GM21360 (cell line): ENCODE data around the gene MYB.
"Not testable (repeated sequence)": the region's sequence is repeated elsewhere in the genome, so short reads cannot be mapped to it uniquely, and the experiment has no call there.

Experiments
- ATAC-seq: cut with Tn5 transposase; IDR thresholded peaks from one replicate; pipeline ENCODE4 v1.9.1; 2021; ENCODE audit warnings: mild to moderate bottlenecking, moderate library complexity; ENCODE audit not compliant: unreplicated experiment

The MYB gene

DNA sequence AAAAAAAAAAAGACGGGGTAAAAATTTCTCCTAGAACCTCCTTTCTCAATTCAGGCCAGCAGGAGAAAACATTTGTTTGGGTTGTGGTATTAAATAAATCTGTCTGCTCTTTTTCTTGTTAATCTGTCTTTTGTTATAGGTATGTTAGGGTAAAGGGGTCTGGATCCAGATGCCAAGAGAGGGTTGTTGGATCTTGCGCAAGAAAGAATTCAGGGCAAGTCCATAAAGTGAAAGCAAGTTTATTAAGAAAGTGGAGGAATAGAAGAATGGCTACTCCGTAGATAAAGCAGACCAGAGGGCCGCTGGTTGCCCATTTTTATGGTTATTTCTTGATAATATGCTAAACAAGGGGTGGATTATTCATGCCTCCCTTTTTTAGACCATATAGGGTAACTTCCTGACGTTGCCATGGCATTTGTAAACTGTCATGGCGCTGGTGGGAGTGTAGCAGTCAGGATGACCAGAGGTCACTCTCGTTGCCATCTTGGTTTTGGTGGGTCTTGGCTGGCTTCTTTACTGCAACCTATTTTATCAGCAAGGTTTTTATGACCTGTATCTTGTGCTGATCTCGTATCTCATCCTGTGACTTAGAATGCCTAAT is 65.4 kb downstream of the MYB start:
- ATAC-seq = not testable (repeated sequence)

DNA sequence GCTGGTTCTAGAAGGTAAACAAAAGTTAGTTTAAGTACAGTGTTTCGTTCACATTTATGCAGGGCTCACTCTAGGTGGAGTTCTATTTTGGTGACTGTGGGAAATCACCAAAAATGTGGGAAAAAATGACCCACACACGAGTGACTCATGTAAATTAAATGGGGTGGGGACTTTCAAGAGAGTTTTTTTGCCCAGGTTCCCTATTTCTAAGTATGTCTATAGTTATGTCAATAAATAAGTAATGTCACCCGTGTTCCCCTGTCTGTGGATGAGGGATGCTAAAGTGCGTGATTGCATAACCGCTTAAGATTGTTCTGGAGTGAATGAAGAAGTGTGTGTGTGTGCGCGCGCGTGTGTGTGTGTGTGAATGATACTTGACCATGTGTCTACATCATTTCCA is 69.1 kb downstream of the MYB start:
- no peak for ATAC-seq

DNA sequence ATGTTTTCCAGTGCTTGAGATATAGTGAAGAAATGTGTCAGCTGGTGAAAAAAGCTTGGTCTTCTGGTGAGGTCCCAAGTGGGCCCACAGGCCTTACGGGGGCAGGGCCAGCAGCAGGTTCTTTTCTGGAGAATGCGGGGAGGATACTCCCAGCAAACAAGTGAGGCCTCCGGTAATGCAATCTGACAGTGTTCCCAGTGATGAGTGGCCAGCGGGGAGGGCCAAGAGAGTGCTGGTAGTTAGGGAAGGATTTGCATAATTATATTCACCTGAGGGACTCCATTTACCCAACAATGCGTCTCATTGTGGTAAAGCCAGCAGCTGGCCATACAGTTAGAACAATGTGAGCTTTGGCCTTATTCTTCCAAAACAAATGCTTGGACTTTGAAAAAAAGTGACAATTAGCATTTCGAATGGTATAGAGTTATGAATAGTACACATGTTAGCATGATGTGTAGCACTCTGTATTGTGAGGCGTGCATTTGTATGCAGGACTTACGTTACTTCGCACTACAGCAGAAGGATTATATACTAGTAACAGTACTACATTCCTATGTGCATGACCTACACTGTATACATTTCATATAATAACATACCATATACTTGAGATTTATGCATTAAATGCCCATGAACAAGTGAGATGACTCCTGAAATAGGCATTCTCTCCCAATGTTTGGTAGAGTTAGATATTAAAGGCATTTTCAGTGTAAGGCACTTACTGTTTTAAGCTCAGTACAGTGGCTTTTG is 69.8 kb downstream of the MYB start:
- no peak for ATAC-seq

DNA sequence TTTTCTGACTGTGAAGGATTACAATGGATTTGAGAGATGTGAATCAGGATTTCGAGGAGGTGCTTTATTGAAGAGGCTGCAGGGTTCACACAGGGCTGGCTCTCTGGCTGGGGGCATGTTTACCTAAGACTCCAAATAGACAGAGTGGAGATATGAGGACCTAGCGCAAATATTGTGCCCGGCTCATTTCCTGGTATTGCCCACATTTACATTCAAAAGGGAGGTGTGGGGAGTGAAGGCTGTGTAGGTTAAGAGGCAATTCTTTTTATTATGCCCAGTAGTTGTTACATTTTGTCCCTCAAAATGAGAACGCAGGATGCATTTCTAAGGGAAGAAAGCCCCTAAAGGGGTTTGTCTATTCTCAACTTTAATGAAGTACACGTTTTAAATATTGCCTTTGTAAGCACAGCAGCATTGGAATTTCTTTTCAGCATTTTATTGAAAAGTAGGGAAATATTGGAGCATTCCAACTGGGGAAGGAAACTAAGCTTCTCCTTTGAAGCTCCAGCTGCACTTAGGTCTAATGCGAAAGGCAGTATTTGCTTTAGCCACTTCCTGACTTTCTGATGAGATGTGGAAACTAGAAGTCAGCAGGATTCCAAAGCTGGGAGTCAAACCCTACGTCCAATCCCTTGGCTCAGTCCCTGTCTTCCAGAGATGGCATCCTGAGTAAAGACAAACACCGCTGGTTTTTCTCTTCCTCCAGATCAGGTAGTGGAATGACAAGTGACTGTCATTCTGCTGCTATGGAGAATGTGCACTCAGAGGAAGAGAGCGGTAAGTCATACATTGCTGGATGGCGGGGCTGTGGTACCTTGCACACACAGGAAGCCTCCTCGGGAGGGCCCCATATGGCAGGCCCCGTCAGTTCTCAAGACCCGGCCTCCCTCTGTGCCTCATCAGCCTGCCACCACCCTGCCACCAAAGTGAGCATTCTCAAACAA is 70.7 kb downstream of the MYB start:
- ATAC-seq = no peak

DNA sequence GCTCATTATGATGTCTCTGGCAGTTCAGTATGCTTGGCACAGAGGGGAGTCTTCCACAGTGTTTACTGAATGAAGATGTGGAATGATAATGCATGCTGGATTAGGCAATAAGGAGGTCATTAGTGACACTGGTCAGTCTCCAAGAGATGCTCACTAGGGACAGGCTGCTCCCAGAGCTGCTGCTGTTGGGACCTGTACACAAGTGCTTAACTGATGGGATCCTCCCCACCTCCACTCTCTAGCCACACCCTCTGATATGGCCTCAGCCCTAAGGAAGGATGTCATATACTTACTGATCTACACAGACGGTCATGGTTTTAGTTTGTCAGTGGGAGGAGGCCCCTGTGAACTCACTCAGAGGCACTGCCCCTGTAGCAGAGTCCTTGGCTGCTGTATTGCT is 73.4 kb downstream of the MYB start:
- no peak for ATAC-seq

DNA sequence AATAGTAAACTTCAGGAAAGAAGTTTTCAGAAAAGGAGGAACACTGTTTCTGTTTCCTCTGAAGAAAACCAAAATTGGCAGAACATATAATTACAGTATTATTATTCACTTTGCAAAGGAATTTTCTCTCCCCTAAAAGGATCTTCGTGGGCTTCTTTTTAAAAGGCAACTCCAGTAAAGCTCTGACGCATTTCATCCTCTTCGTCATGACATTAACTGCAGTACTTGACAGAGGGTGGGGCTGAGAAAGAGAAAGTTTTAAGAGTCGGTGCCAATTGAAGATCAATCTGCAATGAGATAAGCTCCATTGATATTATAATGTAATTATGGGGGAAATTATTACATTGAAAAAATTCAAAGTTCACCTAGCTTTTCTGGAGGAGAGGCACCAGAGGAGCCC is 75.8 kb downstream of the MYB start:
- ATAC-seq = no peak

DNA sequence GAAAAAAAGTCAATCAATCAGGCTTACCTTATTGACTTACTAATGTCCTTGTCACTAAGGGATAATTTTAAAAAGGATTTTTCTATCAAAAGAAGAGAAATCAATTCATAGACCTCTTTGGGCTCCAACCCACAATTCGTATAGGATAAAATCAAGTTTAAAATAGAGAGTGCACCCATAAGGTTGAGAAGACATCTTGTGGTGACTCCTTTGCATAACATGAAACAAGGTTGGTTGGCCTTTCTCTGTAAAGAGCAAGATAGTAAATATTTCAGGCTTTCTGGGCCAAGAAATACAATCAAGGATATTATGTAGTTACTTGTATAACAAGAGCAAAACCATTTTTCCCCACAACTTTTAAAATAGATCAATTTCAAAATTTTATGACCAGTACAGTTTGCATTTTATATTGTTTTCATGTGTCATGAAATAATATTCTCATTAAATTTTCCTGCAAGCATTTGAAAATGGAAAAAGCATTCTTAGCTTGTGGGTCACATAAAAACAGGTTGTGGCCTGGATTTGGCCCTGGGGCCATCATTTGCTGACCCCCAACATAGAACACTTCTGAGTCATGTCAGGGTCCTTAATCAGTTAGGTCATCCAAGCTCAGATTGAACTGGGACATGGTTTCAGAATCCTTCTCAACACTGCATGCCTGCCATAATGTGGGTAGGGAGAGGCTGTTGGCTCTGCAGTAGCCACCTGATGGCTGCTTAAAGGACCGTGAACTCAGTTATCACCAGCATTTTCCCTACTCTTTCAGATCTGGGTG is 76.7 kb downstream of the MYB start:
- ATAC-seq = no peak

DNA sequence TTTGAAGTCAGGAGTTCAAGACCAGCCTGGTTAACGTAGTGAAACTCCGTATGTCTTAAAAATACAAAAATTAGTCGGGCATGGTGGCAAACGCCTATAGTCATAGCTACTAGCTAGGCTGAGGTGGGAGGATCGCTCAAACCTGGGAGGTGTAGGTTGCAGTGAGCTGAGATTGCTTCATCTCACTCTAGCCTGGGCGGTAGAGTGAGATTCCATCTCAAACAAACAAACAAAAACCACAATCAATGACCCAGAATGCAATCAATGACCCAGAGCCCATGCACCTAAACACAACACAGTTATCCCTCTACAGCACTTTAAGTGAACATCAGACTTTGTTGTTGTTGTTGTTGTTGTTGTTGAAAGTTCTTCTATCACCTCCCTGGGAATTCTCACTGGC is 77.9 kb downstream of the MYB start:
- no peak for ATAC-seq

DNA sequence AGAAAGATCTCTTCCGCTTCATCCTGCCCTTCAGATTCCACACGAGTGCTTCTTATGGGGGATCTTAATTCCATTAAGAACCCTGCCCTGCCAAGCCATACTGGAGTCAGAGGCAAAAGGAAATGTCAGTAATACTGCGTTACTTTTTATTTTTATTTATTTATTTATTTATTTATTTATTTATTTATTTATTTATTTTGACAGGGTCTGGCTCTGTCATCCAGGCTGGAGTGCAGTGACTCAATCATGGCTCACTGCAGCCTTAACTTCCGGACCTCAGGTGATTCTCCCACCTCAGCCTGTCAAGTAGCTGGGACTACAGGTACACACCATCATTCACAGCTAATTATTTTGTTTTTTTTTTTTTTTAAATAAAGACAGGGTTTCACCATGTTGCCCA is 79.5 kb downstream of the MYB start:
- ATAC-seq = no peak

DNA sequence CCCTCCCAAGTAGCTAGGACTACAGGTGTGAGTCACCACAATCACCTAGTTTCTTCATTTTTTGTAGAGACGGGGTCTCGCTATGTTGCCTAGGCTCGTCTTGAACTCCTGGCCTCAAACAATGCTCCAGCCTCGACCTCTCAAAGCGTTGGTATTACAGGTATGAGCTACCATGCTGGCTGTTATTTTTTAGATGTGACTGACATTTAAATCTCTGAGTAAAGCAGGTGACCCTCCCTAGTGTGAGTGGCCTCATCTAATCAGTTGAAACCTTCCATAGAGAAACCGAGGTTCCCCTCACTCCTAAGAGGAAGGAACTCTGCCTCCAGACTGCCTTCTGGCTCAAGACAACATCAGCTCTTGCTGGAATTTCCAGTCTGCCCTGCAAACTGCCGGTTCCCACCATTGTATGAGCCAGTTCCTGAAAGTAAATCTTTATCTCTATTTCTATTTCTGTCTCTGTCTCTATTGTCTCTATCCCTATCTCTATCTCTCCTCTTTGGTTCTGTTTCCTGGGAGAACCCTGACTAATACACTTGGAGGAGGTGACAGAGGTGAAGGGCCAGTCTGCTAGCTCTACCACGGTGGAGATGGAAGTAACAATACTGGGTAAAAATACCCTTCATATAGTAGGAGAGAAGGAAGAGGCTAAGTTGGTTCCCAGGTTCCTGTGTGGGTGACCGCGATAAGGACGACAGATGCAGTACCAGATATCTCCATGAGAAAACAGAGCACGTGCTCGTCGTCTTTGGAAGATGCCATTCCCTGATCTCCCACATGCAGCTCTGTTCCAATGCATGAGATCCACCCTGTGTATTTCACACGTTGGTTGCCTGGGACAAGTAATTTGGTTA is 81.0 kb downstream of the MYB start:
- ATAC-seq = no peak

DNA sequence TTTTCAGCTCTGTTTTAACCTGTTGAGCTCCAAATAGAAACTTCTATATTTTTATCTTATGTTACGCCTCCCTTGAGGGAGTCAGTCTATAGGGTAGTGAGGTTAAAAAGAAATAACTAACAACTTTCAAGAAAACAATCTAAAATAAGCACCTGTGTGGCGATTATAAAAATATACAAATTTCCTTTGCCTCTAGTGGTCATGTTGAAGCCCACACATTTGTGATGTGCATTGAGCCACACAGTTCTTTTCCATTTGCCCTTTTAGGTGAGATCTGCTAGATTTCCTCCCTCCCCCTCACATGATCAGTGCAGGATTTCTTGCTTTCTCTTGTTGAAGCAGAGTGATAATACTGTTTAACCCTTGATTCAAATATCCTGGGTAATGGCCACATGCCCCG is 84.2 kb downstream of the MYB start:
- no peak for ATAC-seq

DNA sequence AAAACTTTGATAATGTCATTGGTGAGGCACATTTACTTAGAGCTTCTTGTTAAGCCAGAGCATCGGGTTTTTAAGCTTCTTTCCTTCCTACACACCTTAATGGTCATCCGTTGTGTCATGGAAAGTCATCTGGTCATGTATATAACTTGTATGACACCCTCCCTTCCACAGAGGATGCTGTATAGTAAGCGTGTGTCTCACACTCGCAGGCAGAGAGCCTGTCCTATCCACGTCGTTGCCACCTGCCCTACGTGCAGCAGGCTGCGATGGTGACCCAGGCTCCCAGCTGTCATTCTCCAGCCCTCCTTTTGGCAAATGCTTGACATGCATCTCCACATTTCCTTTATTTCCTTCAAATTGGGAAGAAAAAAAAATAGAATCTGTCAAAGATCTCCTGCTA is 85.6 kb downstream of the MYB start:
- no peak for ATAC-seq

DNA sequence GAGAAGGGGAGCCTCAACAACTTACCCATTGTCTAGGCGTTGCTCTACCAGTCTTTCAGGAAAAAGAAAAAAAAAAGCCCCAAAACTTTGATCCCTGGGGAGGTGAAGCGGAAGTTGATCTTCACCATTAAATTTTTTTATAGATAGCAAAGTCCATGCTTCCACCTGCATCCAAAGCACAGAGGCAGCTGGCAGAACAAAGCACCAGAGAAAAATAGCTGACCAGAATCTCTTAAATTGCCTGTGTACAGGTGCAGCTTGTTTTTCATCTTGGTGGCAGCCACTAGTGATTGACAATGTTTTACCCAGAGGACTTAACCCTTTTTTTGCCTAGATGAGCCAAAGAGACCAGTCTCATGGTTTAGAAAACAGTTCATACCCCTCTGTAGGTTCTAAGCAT is 86.0 kb downstream of the MYB start:
- no peak for ATAC-seq

DNA sequence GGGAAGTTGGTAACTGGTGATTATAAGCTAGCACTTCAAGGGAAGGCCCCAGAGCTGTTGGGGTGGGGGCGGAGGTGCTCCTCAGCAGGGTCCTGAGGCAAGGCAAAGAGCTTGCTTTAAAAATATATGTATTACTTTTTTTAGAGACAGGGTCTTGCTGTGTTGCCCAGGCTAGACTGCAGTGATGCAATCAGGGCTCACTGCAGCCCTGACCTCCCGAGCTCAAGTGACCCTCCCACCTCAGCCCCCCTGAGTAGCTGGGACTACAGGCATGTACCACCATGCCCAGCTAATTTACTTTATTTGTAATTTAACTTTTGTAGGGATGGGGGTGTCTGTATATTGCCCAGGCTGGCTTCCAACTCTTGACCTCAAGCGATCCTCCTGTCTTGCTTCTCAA is 87.2 kb downstream of the MYB start:
- no peak for ATAC-seq

DNA sequence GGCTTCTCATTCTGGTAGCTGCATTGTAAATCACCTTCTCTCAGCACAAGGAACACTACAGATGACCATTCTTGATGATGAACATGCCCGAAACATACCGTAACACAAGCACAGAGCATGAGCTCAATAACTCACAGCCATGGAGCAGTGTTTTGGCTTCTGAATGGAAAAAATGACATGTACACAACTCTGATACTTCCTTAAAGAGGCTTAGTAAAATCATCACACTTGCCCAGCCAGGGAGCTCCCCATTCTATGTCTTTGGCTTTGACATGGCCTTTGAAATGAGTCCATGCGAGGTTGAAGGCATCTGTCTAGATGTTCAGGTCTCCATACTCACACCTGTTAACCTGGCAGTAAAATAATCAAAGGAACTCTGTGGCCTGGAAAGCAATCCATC is 87.6 kb downstream of the MYB start:
- ATAC-seq = no peak
